Right lobe of liver (tissue), 6 donors: ENCODE results near the gene RUSF1. TPM values are rescaled to one million over a fixed set of nuclear protein-coding genes. Genes with fewer than 3 reads are reported as not detected.

Experiments used
- ATAC-seq, 4 donors: fragments of 200-7000 bp; cut with Tn5 transposase; one replicate each; pipeline ENCODE4 v1.9.1; 2020; ENCODE audit warnings: mild to moderate bottlenecking in 4 of 4, moderate library complexity in 4 of 4
- DNase-seq, 3 donors: peaks; one replicate each; pipeline ENCODE4 v3.0.0-alpha.2; 2020
- H3K27ac ChIP-seq, 3 donors: fragments of 200-600 bp; one replicate each; pipeline ENCODE4 v1.8.0; 2022
- H3K27me3 ChIP-seq, 2 donors: fragments of 200-600 bp; one replicate each; pipeline ENCODE4 v1.8.0; 2022
- H3K36me3 ChIP-seq, 4 donors: fragments of 200-600 bp; sonication (generic) in 1 of 4; one replicate each; pipeline versions ENCODE4 v1.5.1 to v1.8.0; 2017 to 2022; ENCODE audit warnings: control low read depth in 1 of 4
- H3K4me1 ChIP-seq, 4 donors: fragments of 200-600 bp; sonication (generic) in 1 of 4; one replicate each; pipeline versions ENCODE4 v1.5.1 to v1.8.0; 2017 to 2022; ENCODE audit warnings: control low read depth in 1 of 4
- H3K4me3 ChIP-seq, 3 donors: fragments of 200-600 bp; one replicate each; pipeline ENCODE4 v1.8.0; 2022
- H3K9me3 ChIP-seq, 4 donors: fragments of 200-600 bp; sonication (generic) in 1 of 4; one replicate each; pipeline versions ENCODE4 v1.5.1 to v1.8.0; 2017 to 2022; ENCODE audit warnings: control low read depth in 1 of 4
- POLR2A ChIP-seq: fragments of 450-650 bp; IDR thresholded peaks from one replicate; pipeline ENCODE4 v1.6.1; 2017; ENCODE audit warnings: antibody characterized with exemption, mild to moderate bottlenecking
- WGBS: methylation state at CpG from one replicate; pipeline ENCODE4 v1.1.6; 2018; ENCODE audit warnings: low coverage, low lambda C conversion rate; ENCODE audit not compliant: insufficient coverage; ENCODE audit errors: missing lambda C conversion rate; 5-methylcytosine and 5-hydroxymethylcytosine counted together
- intact Hi-C, 2 donors: fragments of 100-400 bp; cut with DNase I; formaldehyde crosslinking; loops; one replicate each; pipeline versions ENCODE4 v1.11.2 to v1.14.1; 2022
- total RNA-seq, 6 experiments: library from RNA; depleted of rRNA in 2 of 6; stranded (reverse); fragments of >200 nt in 2 of 6; fragmentation: NEBNext Ultra II Directional in 3 of 6; extraction: Animal tissue kit (Norgen Biotek cat#: 25700) in 3 of 6; gene quantifications; one replicate each; pipeline versions ENCODE4 v1.1.0 to v1.2.4, GENCODE V29; 2016 to 2023
- TF ChIP-seq, protein P1 (sequence below), 4 donors: fragments of 200-600 bp in 3 of 4; fragments of 450-650 bp in 1 of 4; IDR thresholded peaks; one replicate each; pipeline versions ENCODE4 v1.5.1 to v1.8.0; 2016 to 2022; ENCODE audit warnings: antibody characterized with exemption in 4 of 4, mild to moderate bottlenecking in 2 of 4
- donor health status: DM: no; HTN: yes; CAD: no.
- donor health status: DM: no; HTN: no; CAD: no.
- donor health status: DM: no; HTN: no; CAD: no.
- donor health status: DM: no; HTN: yes; CAD: no.
- donor health status: DM: no; HTN: yes; CAD: no.

RUSF1 gene
- total RNA-seq, 6 experiments from 2014 or later = 35.8 to 70.3 (median 54.5) TPM

- TF ChIP-seq POLR2A = no peak
- intact Hi-C loops = no loop called here
- Histone ChIP-seq H3K27ac (no peak overlapping the region), H3K36me3 (no peaks in the 10 kb centered on the region), H3K27me3 (no peaks in the 10 kb centered on the region), H3K4me3 (no peak overlapping the region), H3K9me3 (no peaks in the 10 kb centered on the region), H3K4me1 (no peaks in the 10 kb centered on the region)
- DNase-seq (no peak), ATAC-seq (no peak)
- 78% methylated on average over 3 of the region's 3 CpGs for WGBS
Observed at GRCh38 chr16:31521368-31521767, 13.2 kb upstream of the RUSF1 start.

GRCh38 chr16:31519759-31520431, 11.7 kb upstream of the RUSF1 start:
- DNase-seq (no peak), ATAC-seq (no peak)
- WGBS = 83% methylated on average over 2 of the region's 2 CpGs
- Histone ChIP-seq H3K36me3 (no peaks in the 10 kb centered on the region), H3K9me3 (no peaks in the 10 kb centered on the region), H3K27ac (no peak overlapping the region), H3K27me3 (no peaks in the 10 kb centered on the region), H3K4me1 (no peaks in the 10 kb centered on the region), H3K4me3 (no peak overlapping the region)
- intact Hi-C loops = no loop called here
- TF ChIP-seq POLR2A = no peak
- TF ChIP-seq, protein P1, sequence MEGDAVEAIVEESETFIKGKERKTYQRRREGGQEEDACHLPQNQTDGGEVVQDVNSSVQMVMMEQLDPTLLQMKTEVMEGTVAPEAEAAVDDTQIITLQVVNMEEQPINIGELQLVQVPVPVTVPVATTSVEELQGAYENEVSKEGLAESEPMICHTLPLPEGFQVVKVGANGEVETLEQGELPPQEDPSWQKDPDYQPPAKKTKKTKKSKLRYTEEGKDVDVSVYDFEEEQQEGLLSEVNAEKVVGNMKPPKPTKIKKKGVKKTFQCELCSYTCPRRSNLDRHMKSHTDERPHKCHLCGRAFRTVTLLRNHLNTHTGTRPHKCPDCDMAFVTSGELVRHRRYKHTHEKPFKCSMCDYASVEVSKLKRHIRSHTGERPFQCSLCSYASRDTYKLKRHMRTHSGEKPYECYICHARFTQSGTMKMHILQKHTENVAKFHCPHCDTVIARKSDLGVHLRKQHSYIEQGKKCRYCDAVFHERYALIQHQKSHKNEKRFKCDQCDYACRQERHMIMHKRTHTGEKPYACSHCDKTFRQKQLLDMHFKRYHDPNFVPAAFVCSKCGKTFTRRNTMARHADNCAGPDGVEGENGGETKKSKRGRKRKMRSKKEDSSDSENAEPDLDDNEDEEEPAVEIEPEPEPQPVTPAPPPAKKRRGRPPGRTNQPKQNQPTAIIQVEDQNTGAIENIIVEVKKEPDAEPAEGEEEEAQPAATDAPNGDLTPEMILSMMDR (IDR thresholded peaks at IDR 0.05) = no peak

GRCh38 chr16:31517800-31518402, 9.7 kb upstream of the RUSF1 start:
- no peak overlapping the region for H3K4me3 ChIP-seq
- H3K9me3 ChIP-seq = no peaks in the 10 kb centered on the region
- ATAC-seq (no peak), DNase-seq (no peak)
- intact Hi-C loops = no loop called here
- no peak overlapping the region for H3K27ac ChIP-seq
- no peak for TF ChIP-seq POLR2A
- TF ChIP-seq, protein P1 (IDR thresholded peaks at IDR 0.05) = no peak
- H3K4me1 ChIP-seq = no peaks in the 10 kb centered on the region
- H3K27me3 ChIP-seq = no peaks in the 10 kb centered on the region
- WGBS = 51% methylated on average over 4 of the region's 4 CpGs
- no peaks in the 10 kb centered on the region for H3K36me3 ChIP-seq

- intact Hi-C loops = no loop called here
Observed at GRCh38 chr16:31513884-31514283, 5.7 kb upstream of the RUSF1 start.

GRCh38 chr16:31513126-31513525, 4.9 kb upstream of the RUSF1 start:
- 56% methylated on average over 5 of the region's 6 CpGs for WGBS
- H3K9me3 ChIP-seq = no peaks in the 10 kb centered on the region
- DNase-seq (no peak), ATAC-seq (no peak)
- no peak overlapping the region for H3K27ac ChIP-seq
- no peak overlapping the region for H3K4me3 ChIP-seq
- no peaks in the 10 kb centered on the region for H3K36me3 ChIP-seq
- TF ChIP-seq, protein P1 (IDR thresholded peaks at IDR 0.05) = no peak
- no peak for TF ChIP-seq POLR2A
- peaks cover 0 to 9% (median 0%) of the 10 kb centered on the region in 4 donors for H3K4me1 ChIP-seq
- intact Hi-C loops = no loop called here
- H3K27me3 ChIP-seq = no peaks in the 10 kb centered on the region

More at GRCh38 chr16:31513884-31514283, 5.7 kb upstream of the RUSF1 start:
- Histone ChIP-seq H3K9me3 (no peaks in the 10 kb centered on the region), H3K27ac (no peak overlapping the region), H3K27me3 (no peaks in the 10 kb centered on the region), H3K4me3 (no peak overlapping the region), H3K4me1 (peaks cover 0 to 9% (median 0%) of the 10 kb centered on the region in 4 donors), H3K36me3 (no peaks in the 10 kb centered on the region)
- ATAC-seq (no peak), DNase-seq (no peak)
- TF ChIP-seq, protein P1 (IDR thresholded peaks at IDR 0.05) = no peak
- no peak for TF ChIP-seq POLR2A
